Measurements from ENCODE around the gene CRTC1.

DNA sequence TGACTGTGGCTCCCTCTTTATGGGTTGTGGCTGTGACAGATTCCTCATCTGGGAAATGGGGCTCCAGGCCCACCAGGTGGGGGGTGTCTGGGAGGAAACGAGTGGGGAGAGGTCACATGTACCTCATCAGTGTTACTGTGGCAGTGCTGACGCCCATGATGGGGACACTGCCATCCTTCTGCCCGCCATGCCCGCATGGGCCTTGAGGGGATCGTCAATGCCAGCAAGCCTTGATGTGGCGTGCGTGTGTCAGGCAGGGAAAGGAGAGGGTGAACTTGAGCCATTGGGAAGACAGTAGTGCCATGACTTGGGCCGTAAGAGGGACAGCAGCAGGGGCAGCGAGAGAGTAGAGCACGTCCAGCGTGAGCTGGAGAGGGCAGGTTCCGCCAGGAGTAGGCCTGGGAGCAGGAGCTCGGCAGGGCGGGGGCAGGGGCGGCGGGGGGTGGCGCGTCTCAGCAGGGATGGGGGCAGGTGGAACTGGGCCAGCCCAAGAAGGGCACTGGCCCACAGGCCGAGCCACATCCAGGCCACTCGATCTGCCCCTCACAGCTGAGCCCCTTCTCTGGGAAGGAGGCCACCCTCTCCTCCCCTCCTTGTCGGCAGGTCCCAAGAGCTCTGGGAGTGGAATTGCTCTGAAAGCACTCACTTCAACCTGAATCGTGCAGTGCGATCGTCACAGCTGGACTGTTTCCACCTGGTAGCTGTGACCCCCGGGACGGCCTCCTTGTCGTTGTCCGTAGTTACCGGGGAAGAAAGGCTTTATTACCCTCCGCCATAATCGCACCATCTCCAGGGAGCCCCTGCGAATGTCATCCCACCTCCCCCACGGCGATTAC is 36.7 kb upstream of the CRTC1 start:
- TF ChIP-seq, protein P1, sequence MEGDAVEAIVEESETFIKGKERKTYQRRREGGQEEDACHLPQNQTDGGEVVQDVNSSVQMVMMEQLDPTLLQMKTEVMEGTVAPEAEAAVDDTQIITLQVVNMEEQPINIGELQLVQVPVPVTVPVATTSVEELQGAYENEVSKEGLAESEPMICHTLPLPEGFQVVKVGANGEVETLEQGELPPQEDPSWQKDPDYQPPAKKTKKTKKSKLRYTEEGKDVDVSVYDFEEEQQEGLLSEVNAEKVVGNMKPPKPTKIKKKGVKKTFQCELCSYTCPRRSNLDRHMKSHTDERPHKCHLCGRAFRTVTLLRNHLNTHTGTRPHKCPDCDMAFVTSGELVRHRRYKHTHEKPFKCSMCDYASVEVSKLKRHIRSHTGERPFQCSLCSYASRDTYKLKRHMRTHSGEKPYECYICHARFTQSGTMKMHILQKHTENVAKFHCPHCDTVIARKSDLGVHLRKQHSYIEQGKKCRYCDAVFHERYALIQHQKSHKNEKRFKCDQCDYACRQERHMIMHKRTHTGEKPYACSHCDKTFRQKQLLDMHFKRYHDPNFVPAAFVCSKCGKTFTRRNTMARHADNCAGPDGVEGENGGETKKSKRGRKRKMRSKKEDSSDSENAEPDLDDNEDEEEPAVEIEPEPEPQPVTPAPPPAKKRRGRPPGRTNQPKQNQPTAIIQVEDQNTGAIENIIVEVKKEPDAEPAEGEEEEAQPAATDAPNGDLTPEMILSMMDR (conservative IDR thresholded peaks at IDR 0.05 in 1 of 2, IDR thresholded peaks at IDR 0.05 in 1 of 2; ENCODE audit: extremely low read depth in 1 of 2, insufficient read depth in 1 of 2, low read depth in 1 of 2, low read length in 2 of 2): no peak
- TF ChIP-seq EZH2 (IDR thresholded peaks at IDR 0.05; ENCODE audit: borderline replicate concordance, low read length): no peak

Data from mammary epithelial cell (primary cell).